Thoracic aorta (tissue), 2 donors: Measurements from ENCODE around the gene TRIM42. TPM values are rescaled to one million over a fixed set of nuclear protein-coding genes. Genes with fewer than 3 reads are reported as not detected.

Experiments used
- ATAC-seq: fragments of 150-250 bp; one replicate; pipeline ENCODE4 v1.8.0; 2017; ENCODE audit warnings: low read depth; ENCODE audit not compliant: insufficient number of reproducible peaks, low FRiP score
- DNase-seq: peaks from one replicate; pipeline ENCODE4 v3.0.0-alpha.2; 2020; ENCODE audit warnings: low spot score
- H3K27ac ChIP-seq, 2 donors: fragments of 200-600 bp; sonication (generic); 1 replicate in 1 of 2; 2 replicates in 1 of 2; pipeline ENCODE4 v1.5.1; 2016; ENCODE audit warnings: mild to moderate bottlenecking in 2 of 2, moderate library complexity in 2 of 2
- H3K27me3 ChIP-seq: fragments of 200-600 bp; sonication (generic); replicated peaks from 2 replicates; pipeline ENCODE4 v1.6.0; 2016; ENCODE audit warnings: mild to moderate bottlenecking; ENCODE audit not compliant: insufficient read depth
- H3K36me3 ChIP-seq: fragments of 200-600 bp; sonication (generic); one replicate; pipeline ENCODE4 v1.5.1; 2016
- H3K4me1 ChIP-seq, 2 donors: fragments of 200-600 bp; sonication (generic); 1 replicate in 1 of 2; 2 replicates in 1 of 2; pipeline versions ENCODE4 v1.5.1 to v1.6.0; 2016; ENCODE audit warnings: low read depth in 2 of 2, mild to moderate bottlenecking in 1 of 2; ENCODE audit not compliant: control insufficient read depth in 1 of 2
- H3K4me3 ChIP-seq: fragments of 200-600 bp; sonication (generic); 2 replicates; pipeline ENCODE4 v1.5.1; 2016; ENCODE audit warnings: mild to moderate bottlenecking
- H3K9me3 ChIP-seq: fragments of 200-600 bp; sonication (generic); 2 replicates; pipeline ENCODE4 v1.5.1; 2016
- CTCF ChIP-seq: fragments of 200-600 bp; sonication (generic); IDR thresholded peaks from one replicate; pipeline ENCODE4 v1.5.1; 2019; ENCODE audit warnings: antibody characterized with exemption
- total RNA-seq, 2 donors: library from RNA; depleted of rRNA; stranded (reverse); fragments of >200 nt; gene quantifications; one replicate each; pipeline versions ENCODE4 v1.1.0 to v1.2.3, GENCODE V29; 2016

TRIM42 gene
- total RNA-seq, 2 donors from 2014 or later, result not detected

DNA sequence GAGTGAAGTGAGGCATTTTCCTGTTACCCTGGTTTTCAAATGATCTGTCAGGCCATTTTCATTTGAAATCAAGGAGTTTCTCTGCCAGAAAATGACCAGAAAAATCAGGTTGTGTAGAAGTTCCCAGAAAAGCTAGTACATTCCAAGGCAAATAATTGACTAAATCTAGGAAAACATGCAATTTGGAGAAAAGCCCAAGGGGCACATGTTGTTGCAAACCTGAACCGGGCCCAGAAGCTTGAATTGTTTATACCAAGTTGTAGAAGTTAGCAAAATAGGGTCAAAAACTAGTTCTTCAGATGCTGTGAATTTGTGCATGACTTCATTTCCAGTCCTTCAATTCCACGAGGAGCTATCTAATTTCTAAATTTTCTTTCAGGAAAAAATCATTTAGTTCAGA lies 31.0 kb downstream of the TRIM42 start:
- ATAC-seq, result no peak
- no peak for DNase-seq
- no peak for TF ChIP-seq CTCF

GRCh38 chr3:140709751-140710150 lies 31.9 kb downstream of the TRIM42 start:
- no peak for ATAC-seq
- H3K9me3 ChIP-seq, result no peaks in the 10 kb centered on the region
- no peak for TF ChIP-seq CTCF
- H3K4me3 ChIP-seq, result no peak overlapping the region
- H3K4me1 ChIP-seq, result peaks cover 0 to 15% of the 10 kb centered on the region in 2 donors
- no peaks in the 10 kb centered on the region for H3K27me3 ChIP-seq
- H3K36me3 ChIP-seq, result no peaks in the 10 kb centered on the region
- H3K27ac ChIP-seq, result no peak overlapping the region
- no peak for DNase-seq

More for the DNA sequence above, 31.0 kb downstream of the TRIM42 start:
- peaks cover 0 to 15% of the 10 kb centered on the region in 2 donors for H3K4me1 ChIP-seq
- no peak overlapping the region for H3K4me3 ChIP-seq
- no peaks in the 10 kb centered on the region for H3K36me3 ChIP-seq
- no peaks in the 10 kb centered on the region for H3K9me3 ChIP-seq
- H3K27me3 ChIP-seq, result no peaks in the 10 kb centered on the region
- H3K27ac ChIP-seq, result no peak overlapping the region

DNA sequence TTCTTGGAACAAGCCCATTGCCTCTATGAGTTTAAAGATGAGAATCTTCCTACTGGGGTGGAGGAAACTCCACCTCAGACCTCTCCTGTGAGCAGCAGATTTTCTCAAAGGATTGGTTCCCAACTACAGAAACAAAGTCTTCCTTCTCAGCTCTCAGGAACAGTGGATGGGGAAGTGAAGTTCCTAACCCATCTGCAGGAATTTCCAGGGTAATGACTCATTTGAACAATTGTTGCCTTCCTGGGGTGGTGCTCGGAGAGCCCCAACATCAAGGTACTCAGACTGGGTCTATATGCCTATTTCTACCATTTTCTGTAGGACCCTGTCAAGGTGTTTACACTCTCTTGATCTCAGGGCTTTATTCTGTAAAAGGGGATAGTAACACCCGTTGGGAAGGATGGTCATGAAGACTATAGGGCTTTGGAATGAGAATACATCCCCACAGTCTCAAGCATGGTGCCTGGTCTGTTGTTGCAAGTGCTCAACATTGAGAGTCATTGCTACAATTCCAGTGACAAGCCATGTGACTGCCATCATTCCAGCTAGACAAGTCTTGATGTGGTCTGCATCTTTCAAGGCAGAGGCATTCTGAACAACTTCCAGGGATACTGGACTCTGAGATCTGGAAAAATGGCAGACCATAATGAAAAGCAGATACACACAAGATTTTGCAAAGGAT lies 33.0 kb downstream of the TRIM42 start:
- no peak for ATAC-seq

DNA sequence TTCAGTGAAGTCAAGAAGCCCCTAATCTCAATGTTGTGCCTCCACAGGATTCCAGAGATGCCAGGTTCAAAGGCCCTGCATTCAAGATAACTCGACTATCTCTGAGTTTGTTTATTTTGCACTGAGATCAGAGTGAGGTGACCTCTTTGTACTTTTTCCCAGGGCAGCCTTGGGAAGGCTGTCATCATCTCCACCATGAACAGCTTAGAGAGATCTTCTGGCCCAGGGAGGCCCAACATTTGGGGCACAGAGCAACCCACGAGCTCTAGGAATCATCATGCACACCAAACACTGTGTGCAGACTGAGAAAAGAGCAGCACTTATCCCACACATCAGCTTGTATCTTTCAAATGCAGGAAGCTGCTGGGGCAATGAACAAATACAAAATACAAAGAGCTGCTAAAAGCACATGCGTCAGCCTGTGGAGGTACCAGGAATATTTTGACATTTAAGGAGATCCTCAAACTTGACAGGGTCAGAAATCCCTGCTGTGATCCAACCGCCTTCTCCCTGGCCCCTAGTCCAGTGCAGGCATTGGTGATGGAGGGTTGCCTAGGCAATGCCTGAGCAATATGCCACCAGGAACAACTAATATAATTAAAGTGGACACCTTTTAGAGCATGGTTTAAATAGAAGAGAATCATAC lies 33.6 kb downstream of the TRIM42 start:
- Histone ChIP-seq H3K4me1 (peaks cover 0 to 15% of the 10 kb centered on the region in 2 donors), H3K27me3 (no peaks in the 10 kb centered on the region), H3K36me3 (no peaks in the 10 kb centered on the region), H3K4me3 (no peak overlapping the region), H3K27ac (no peak overlapping the region), H3K9me3 (no peaks in the 10 kb centered on the region)
- DNase-seq (no peak), ATAC-seq (no peak)
- no peak for TF ChIP-seq CTCF

More for the DNA sequence above, 33.0 kb downstream of the TRIM42 start:
- TF ChIP-seq CTCF, result no peak
- H3K9me3 ChIP-seq, result no peaks in the 10 kb centered on the region
- H3K36me3 ChIP-seq, result no peaks in the 10 kb centered on the region
- DNase-seq, result no peak
- no peak overlapping the region for H3K27ac ChIP-seq
- H3K4me1 ChIP-seq, result peaks cover 0 to 15% of the 10 kb centered on the region in 2 donors
- no peak overlapping the region for H3K4me3 ChIP-seq
- H3K27me3 ChIP-seq, result no peaks in the 10 kb centered on the region

GRCh38 chr3:140712301-140712700 lies 34.4 kb downstream of the TRIM42 start:
- ATAC-seq, result no peak

More at GRCh38 chr3:140712301-140712700, 34.4 kb downstream of the TRIM42 start:
- Histone ChIP-seq H3K36me3 (no peaks in the 10 kb centered on the region), H3K27me3 (no peaks in the 10 kb centered on the region), H3K4me3 (no peak overlapping the region), H3K9me3 (no peaks in the 10 kb centered on the region), H3K27ac (no peak overlapping the region), H3K4me1 (peaks cover 0 to 15% of the 10 kb centered on the region in 2 donors)
- TF ChIP-seq CTCF, result no peak
- no peak for DNase-seq
